GM10847 (cell line): ENCODE measurements around the gene NIM1K.

Experiments used
- POLR2A ChIP-seq: IDR thresholded peaks from 2 replicates; pipeline ENCODE4 v1.6.1; 2011; ENCODE audit not compliant: insufficient read length; ENCODE audit errors: extremely low read depth

Gene NIM1K

GRCh38 chr5:43209060-43209459 lies 17.0 kb downstream of the NIM1K start:
- TF ChIP-seq POLR2A, result no peak

DNA sequence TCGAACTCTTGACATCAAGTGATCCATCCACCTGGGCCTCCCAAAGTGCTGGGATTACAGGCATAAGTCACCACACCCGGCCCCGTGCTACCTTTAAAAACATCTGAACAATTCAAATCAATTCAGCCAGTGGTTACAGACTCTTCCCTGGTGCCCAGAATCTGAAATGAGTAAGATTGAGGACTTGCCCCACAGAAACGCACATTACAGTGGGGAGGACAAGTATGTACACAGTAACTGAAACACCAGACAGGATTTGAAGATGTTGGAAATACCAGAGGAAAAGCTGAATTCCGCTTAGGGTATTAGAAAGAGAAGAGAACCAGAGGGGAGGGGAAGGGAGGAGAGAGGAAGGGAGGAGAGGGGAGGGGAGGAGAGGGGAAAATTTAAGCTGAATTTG lies 17.8 kb downstream of the NIM1K start:
- no peak for TF ChIP-seq POLR2A

- TF ChIP-seq POLR2A, result no peak
Observed at GRCh38 chr5:43210570-43210969, 18.5 kb downstream of the NIM1K start.

GRCh38 chr5:43213951-43214350 lies 21.9 kb downstream of the NIM1K start:
- TF ChIP-seq POLR2A, result no peak

GRCh38 chr5:43215073-43215631 lies 23.1 kb downstream of the NIM1K start:
- TF ChIP-seq POLR2A, result no peak

GRCh38 chr5:43216941-43217340 lies 24.9 kb downstream of the NIM1K start:
- no peak for TF ChIP-seq POLR2A

DNA sequence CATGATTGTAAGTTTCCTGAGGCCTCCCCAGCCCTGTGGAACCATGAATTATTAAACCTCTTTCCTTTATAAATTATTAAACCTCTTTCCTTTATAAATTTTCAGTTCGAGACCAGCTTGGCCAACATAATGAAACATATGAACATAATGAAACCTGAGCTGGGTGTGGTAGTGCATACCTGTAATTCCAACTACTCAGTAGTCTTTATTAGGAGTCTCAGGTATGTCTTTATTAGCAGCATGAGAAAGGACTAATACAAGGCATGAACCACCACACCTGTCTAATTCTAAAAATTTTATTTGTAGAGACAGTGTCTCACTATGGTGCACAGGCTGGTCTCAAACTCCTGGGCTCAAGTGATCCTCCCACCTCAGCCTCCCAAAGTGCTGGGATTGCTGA lies 27.1 kb downstream of the NIM1K start:
- no peak for TF ChIP-seq POLR2A

- no peak for TF ChIP-seq POLR2A
Observed at GRCh38 chr5:43221502-43221901, 29.5 kb downstream of the NIM1K start.

- no peak for TF ChIP-seq POLR2A
Observed at GRCh38 chr5:43225649-43226245, 33.7 kb downstream of the NIM1K start.

GRCh38 chr5:43227655-43228054 lies 35.6 kb downstream of the NIM1K start:
- no peak for TF ChIP-seq POLR2A

- no peak for TF ChIP-seq POLR2A
Observed at GRCh38 chr5:43230707-43231106, 38.7 kb downstream of the NIM1K start.

DNA sequence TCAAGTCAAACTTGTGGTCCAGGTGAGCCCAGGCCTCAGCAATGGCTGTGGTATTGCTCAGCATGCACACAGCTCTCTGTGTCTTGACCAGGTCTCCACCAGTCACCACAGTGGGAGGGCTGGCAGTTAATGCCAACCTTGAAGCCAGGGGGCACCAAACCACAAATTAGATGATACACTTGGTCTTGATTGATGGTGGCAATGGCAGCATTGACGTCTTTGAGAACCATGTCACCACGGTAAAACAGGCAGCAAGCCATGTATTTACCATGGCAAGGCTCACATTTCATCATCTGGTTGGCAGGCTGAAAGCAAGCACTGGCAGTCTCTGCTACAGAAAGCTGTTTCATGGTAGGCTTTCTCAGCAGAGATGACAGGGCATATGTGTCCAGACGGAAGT lies 40.0 kb downstream of the NIM1K start:
- no peak for TF ChIP-seq POLR2A

- TF ChIP-seq POLR2A, result no peak
Observed at GRCh38 chr5:43232943-43233833, 41.2 kb downstream of the NIM1K start.

DNA sequence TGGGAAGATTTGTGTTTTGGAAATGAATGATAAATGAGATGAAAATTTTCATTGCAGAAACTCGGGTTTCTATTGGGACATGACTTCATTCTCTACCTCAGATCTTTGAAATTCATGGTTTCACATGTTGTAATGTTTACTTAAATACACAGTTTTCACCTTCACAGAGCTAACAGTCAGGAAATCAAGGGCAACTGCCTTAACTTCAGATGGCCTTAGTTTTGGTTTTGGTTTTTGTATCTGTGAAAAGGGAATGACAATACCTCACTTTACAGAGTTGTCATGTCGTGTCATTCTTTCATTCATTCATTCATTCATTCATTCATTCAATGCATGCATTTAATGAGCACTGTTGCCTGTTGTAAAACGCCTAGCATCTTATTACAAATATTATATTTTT lies 41.9 kb downstream of the NIM1K start:
- no peak for TF ChIP-seq POLR2A

DNA sequence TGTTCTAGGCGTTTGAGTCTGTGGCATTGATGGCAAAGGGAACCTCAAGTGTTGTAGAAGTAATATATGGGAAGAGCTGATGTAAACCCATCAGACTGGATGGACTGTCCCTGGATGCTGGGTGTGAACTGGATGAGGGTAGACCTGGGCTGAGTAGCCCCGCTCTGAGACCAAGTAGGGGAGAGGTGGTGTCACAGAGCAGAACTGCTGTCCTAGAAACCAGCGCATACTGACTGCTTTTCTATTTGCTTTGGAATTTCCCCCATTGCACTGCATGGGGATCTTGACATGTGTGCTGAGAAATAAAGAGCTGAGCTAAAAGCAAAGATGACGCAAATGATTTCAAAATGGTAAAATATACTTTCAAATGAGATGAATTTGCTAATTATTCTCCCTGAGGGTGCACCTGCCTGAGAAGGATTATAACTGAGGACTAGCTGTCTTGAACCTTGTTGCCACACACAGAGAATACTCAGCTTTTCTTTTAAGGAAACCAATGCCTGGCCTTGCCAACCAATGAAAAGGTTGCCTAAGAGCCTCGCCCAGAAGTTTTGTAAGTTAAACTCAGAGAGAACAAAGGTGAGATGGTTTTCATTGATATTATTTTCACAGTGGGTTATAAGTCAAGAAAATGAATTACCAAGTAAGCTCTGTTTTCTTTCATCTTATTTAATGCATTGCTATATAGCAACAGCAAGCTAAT lies 44.8 kb downstream of the NIM1K start:
- no peak for TF ChIP-seq POLR2A

- no peak for TF ChIP-seq POLR2A
Observed at GRCh38 chr5:43242196-43242595, 50.2 kb downstream of the NIM1K start.

- TF ChIP-seq POLR2A, result no peak
Observed at GRCh38 chr5:43243270-43243669, 51.2 kb downstream of the NIM1K start.
